GM18870 (cell line): Measurements from ENCODE around the gene NR1H2.
"Not testable (repeated sequence)": the region's sequence is repeated elsewhere in the genome, so short reads cannot be mapped to it uniquely, and the experiment has no call there.

Source experiments
- ATAC-seq: cut with Tn5 transposase; IDR thresholded peaks from one replicate; pipeline ENCODE4 v1.9.1; 2021; ENCODE audit warnings: moderate library complexity; ENCODE audit not compliant: unreplicated experiment

Gene NR1H2

GRCh38 chr19:50344661-50345318 lies 31.5 kb upstream of the NR1H2 start:
- ATAC-seq, result no peak

- peak; percentile 58 for ATAC-seq
Observed at GRCh38 chr19:50347089-50347581, 29.1 kb upstream of the NR1H2 start.

- ATAC-seq, result no peak
Observed at GRCh38 chr19:50349277-50350057, 26.8 kb upstream of the NR1H2 start.

GRCh38 chr19:50352242-50352641 lies 24.0 kb upstream of the NR1H2 start:
- ATAC-seq, result no peak

GRCh38 chr19:50353487-50353880 lies 22.8 kb upstream of the NR1H2 start:
- not testable (repeated sequence) for ATAC-seq

- no peak for ATAC-seq
Observed at GRCh38 chr19:50356691-50357177, 19.5 kb upstream of the NR1H2 start.

GRCh38 chr19:50357178-50358100 lies 18.8 kb upstream of the NR1H2 start:
- no peak for ATAC-seq

GRCh38 chr19:50358483-50359327 lies 17.6 kb upstream of the NR1H2 start:
- ATAC-seq, result no peak

GRCh38 chr19:50359328-50359818 lies 16.9 kb upstream of the NR1H2 start:
- no peak for ATAC-seq

GRCh38 chr19:50361290-50362029 lies 14.8 kb upstream of the NR1H2 start:
- ATAC-seq, result no peak

GRCh38 chr19:50362030-50362412 lies 14.2 kb upstream of the NR1H2 start:
- no peak for ATAC-seq

- no peak for ATAC-seq
Observed at GRCh38 chr19:50362656-50363424, 13.4 kb upstream of the NR1H2 start.

GRCh38 chr19:50365434-50366306 lies 10.6 kb upstream of the NR1H2 start, which contains the start of gene NAPSA:
Gene NAPSA (minus strand): TSS chr19:50365639. CDS start chr19:50365621, 18 bp downstream.
- ATAC-seq, result no peak

GRCh38 chr19:50368649-50369570 lies 7.3 kb upstream of the NR1H2 start:
- no peak for ATAC-seq

- no peak for ATAC-seq
Observed at GRCh38 chr19:50371914-50372475, 4.3 kb upstream of the NR1H2 start.

- ATAC-seq, result no peak
Observed at GRCh38 chr19:50377051-50377461, 799 bp downstream of the NR1H2 start.
